Loucy (cell line): Measurements from ENCODE around the gene RNF40.
"Not testable (repeated sequence)": the region's sequence is repeated elsewhere in the genome, so short reads cannot be mapped to it uniquely, and the experiment has no call there.

Experiments
- H2AFZ ChIP-seq: fragments of 200-600 bp; sonication (generic); 2 replicates; pipeline ENCODE4 v1.6.0; 2016; ENCODE audit warnings: antibody characterized with exemption, mild to moderate bottlenecking, low read length, moderate library complexity
- H3F3A ChIP-seq: fragments of 200-600 bp; 2 replicates; pipeline ENCODE4 v1.6.0; 2016; ENCODE audit warnings: antibody characterized with exemption, low read depth, mild to moderate bottlenecking
- H3K27me3 ChIP-seq: fragments of 200-600 bp; sonication (generic); 2 replicates; pipeline ENCODE4 v1.6.1; 2014; ENCODE audit warnings: low read length, mild to moderate bottlenecking; ENCODE audit not compliant: insufficient read depth, poor library complexity, severe bottlenecking
- H3K36me3 ChIP-seq: fragments of 200-600 bp; sonication (generic); 2 replicates; pipeline ENCODE4 v1.6.1; 2016; ENCODE audit warnings: low read length; ENCODE audit not compliant: insufficient read depth
- H3K4me1 ChIP-seq: fragments of 200-600 bp; sonication (generic); 2 replicates; pipeline ENCODE4 v1.5.1; 2014; ENCODE audit warnings: low read length, mild to moderate bottlenecking; ENCODE audit not compliant: insufficient read depth, poor library complexity, severe bottlenecking
- H3K4me2 ChIP-seq: fragments of 200-600 bp; sonication (generic); 2 replicates; pipeline ENCODE4 v1.6.0; 2014; ENCODE audit warnings: antibody characterized with exemption, low read length, low read depth, mild to moderate bottlenecking; ENCODE audit not compliant: poor library complexity, severe bottlenecking
- H3K4me3 ChIP-seq: fragments of 200-600 bp; sonication (generic); 2 replicates; pipeline ENCODE4 v1.5.1; 2014; ENCODE audit warnings: low read length, mild to moderate bottlenecking, mixed read lengths; ENCODE audit not compliant: poor library complexity, severe bottlenecking
- H3K79me2 ChIP-seq: fragments of 200-600 bp; sonication (generic); 2 replicates; pipeline ENCODE4 v1.6.1; 2014; ENCODE audit warnings: low read length; ENCODE audit not compliant: insufficient read depth
- H3K9ac ChIP-seq: fragments of 200-600 bp; sonication (generic); 2 replicates; pipeline ENCODE4 v1.6.0; 2014; ENCODE audit warnings: mild to moderate bottlenecking, low read depth, low read length, moderate library complexity; ENCODE audit not compliant: poor library complexity, severe bottlenecking
- H3K9me2 ChIP-seq: fragments of 200-600 bp; sonication (generic); replicated peaks from 2 replicates; pipeline ENCODE4 v1.6.1; 2016; ENCODE audit warnings: low read depth, low read length, mixed read lengths
- H3K9me3 ChIP-seq: fragments of 200-600 bp; sonication (generic); 2 replicates; pipeline ENCODE4 v1.6.1; 2014; ENCODE audit warnings: mild to moderate bottlenecking, antibody characterized with exemption, low read length, low read depth; ENCODE audit not compliant: insufficient read depth
- H4K20me1 ChIP-seq: fragments of 200-600 bp; sonication (generic); 2 replicates; pipeline ENCODE4 v1.6.0; 2014; ENCODE audit warnings: antibody characterized with exemption, low read length, mild to moderate bottlenecking; ENCODE audit not compliant: insufficient read depth, poor library complexity, severe bottlenecking
- EZH2phosphoT487 ChIP-seq: fragments of 200-600 bp; IDR thresholded peaks from 2 replicates; pipeline ENCODE4 v1.6.1; 2018; ENCODE audit warnings: antibody characterized with exemption, mild to moderate bottlenecking, moderate library complexity, borderline replicate concordance
- TF ChIP-seq, protein P1 (sequence below): fragments of 200-600 bp; sonication (generic); conservative IDR thresholded peaks from 2 replicates; pipeline ENCODE4 v1.5.1; 2014; ENCODE audit warnings: mild to moderate bottlenecking, antibody characterized with exemption, low read length

RNF40 gene

DNA sequence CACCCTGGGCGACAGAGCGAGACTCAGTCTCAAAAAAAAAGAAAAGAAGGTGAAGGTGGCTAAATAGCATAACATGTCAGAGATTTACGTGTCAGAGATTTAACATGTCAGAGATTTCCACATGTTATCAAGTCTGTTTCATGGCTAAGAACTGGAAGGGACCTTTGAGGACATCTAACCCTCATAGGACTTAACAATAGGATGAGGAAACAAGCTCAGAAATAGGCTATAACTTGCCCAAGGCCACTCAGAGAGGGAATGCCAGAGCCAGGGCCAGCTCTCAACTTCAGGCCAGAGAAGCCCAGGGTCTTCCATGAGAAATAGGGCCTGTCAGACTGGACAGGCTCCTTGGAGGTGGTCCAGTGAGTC is 51.7 kb downstream of the RNF40 start:
- H3F3A ChIP-seq = no peaks in the 10 kb centered on the region
- H3K4me1 ChIP-seq = peaks cover 9% of the 10 kb centered on the region
- peak overlapping the region; percentile 70 for H3K9ac ChIP-seq
- H3K79me2 ChIP-seq = no peaks in the 10 kb centered on the region
- TF ChIP-seq EZH2phosphoT487 = no peak
- TF ChIP-seq, protein P1, sequence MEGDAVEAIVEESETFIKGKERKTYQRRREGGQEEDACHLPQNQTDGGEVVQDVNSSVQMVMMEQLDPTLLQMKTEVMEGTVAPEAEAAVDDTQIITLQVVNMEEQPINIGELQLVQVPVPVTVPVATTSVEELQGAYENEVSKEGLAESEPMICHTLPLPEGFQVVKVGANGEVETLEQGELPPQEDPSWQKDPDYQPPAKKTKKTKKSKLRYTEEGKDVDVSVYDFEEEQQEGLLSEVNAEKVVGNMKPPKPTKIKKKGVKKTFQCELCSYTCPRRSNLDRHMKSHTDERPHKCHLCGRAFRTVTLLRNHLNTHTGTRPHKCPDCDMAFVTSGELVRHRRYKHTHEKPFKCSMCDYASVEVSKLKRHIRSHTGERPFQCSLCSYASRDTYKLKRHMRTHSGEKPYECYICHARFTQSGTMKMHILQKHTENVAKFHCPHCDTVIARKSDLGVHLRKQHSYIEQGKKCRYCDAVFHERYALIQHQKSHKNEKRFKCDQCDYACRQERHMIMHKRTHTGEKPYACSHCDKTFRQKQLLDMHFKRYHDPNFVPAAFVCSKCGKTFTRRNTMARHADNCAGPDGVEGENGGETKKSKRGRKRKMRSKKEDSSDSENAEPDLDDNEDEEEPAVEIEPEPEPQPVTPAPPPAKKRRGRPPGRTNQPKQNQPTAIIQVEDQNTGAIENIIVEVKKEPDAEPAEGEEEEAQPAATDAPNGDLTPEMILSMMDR = no peak
- no peaks in the 10 kb centered on the region for H4K20me1 ChIP-seq
- no peaks in the 10 kb centered on the region for H3K27me3 ChIP-seq
- H2AFZ ChIP-seq = peak overlapping the region; percentile 85
- no peaks in the 10 kb centered on the region for H3K9me2 ChIP-seq
- H3K36me3 ChIP-seq = no peaks in the 10 kb centered on the region
- no peaks in the 10 kb centered on the region for H3K9me3 ChIP-seq
- H3K4me3 ChIP-seq = peak overlapping the region; percentile 74
- H3K4me2 ChIP-seq = peak overlapping the region; percentile 93

DNA sequence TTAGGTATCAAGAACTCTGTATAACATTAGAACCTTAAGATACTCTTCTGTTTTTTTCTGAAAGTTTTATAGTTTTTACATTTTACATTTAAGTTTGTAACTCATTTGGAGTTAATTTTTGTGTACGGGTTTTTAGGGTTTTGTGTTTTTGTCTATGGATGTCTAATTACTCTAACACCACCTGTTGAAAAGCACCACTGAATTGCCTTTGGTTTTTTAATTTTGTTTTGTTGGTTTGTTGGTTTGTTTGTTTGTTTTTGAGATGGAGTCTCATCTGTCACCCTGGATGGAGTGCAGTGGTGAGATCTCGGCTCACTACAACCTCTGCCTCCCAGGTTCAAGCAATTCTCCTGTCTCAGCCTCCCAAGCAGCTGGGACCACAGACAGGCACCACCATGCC is 54.6 kb downstream of the RNF40 start:
- H3K9me3 ChIP-seq = no peaks in the 10 kb centered on the region
- no peaks in the 10 kb centered on the region for H3K79me2 ChIP-seq
- no peak overlapping the region for H2AFZ ChIP-seq
- H3K9me2 ChIP-seq = no peaks in the 10 kb centered on the region
- H3K36me3 ChIP-seq = no peaks in the 10 kb centered on the region
- H3K4me1 ChIP-seq = peaks cover 9% of the 10 kb centered on the region
- no peak overlapping the region for H3K4me3 ChIP-seq
- H3F3A ChIP-seq = no peaks in the 10 kb centered on the region
- no peaks in the 10 kb centered on the region for H3K27me3 ChIP-seq
- H3K4me2 ChIP-seq = no peak overlapping the region
- TF ChIP-seq, protein P1 = no peak
- TF ChIP-seq EZH2phosphoT487 = no peak
- no peaks in the 10 kb centered on the region for H4K20me1 ChIP-seq
- no peak overlapping the region for H3K9ac ChIP-seq

DNA sequence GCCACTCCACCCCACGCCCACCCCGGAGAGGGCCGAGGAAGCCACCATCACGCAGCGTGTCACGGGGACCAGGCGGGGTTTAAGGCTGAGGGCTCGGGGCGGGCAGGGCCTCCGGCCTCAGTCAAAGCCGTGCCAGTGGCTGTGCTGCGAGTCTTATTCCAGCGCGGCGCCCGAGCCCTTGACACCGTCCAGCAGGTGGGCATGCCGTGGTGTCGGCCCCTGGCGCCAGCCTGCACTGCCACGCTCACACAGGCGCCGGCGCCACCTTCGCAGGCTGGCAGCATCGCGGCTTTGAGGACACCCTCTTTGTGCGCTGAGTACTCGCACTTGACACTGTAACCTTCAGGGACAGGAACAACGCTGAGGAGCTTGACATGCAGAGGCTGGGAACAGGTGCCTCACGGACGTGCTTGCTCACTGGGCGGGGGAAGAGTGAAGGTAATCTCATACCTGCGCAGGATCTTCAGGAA is 58.9 kb downstream of the RNF40 start:
- Histone ChIP-seq H2AFZ (no peak overlapping the region), H3K79me2 (no peaks in the 10 kb centered on the region), H3K4me3 (no peak overlapping the region), H3K9me2 (no peaks in the 10 kb centered on the region), H3K4me2 (no peak overlapping the region), H3K9ac (no peak overlapping the region), H3F3A (no peaks in the 10 kb centered on the region), H3K4me1 (no peaks in the 10 kb centered on the region), H3K36me3 (no peaks in the 10 kb centered on the region), H4K20me1 (no peaks in the 10 kb centered on the region), H3K27me3 (no peaks in the 10 kb centered on the region), H3K9me3 (no peaks in the 10 kb centered on the region)
- no peak for TF ChIP-seq EZH2phosphoT487
- TF ChIP-seq, protein P1 = no peak

DNA sequence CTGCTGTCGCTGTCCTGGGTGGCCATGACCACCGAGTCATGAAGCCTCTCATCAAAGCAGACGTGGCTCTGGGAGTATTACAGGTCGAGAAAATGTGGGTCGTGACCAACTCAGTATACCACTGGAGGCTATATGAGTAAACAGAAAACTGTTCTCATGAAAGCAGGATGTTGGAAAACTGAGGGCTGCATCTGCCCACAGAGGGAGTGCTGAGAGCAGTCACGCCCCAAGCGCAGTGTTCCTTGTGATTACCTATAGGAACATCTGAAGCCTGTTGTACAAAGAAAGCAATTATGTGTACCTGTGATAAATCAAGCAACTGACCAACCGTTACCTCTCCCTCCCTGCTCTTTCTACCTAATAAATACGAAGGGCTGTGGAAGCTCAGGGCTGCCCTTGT is 59.3 kb downstream of the RNF40 start:
- not testable (repeated sequence) for H2AFZ ChIP-seq, H3F3A ChIP-seq, H4K20me1 ChIP-seq, H3K79me2 ChIP-seq, H3K36me3 ChIP-seq, H3K9me3 ChIP-seq, H3K9ac ChIP-seq, H3K4me3 ChIP-seq, H3K4me2 ChIP-seq, H3K9me2 ChIP-seq, H3K27me3 ChIP-seq, H3K4me1 ChIP-seq
